ENCODE results near the gene FAAH.
A peak's percentile ranks its signal among the peaks of the same experiment; 100 is the strongest.

The FAAH gene

GRCh38 chr1:46404482-46405196 is 10.5 kb downstream of the FAAH start:
- Histone ChIP-seq H3K4me3 (ENCODE audit: low read length) (no peak overlapping the region), H3K9me3 (ENCODE audit: low read length) (no peaks in the 10 kb centered on the region), H3K27me3 (ENCODE audit: insufficient read depth, low read length) (no peaks in the 10 kb centered on the region), H2AFZ (ENCODE audit: low read depth, low read length) (no peak overlapping the region), H3K4me1 (ENCODE audit: insufficient read depth, low read length) (peaks cover 4% of the 10 kb centered on the region), H3K36me3 (ENCODE audit: insufficient read depth, low read length) (no peaks in the 10 kb centered on the region)

GRCh38 chr1:46405197-46405555 is 11.1 kb downstream of the FAAH start:
- H3K27me3 ChIP-seq (ENCODE audit: insufficient read depth, low read length): no peaks in the 10 kb centered on the region
- H3K4me1 ChIP-seq (ENCODE audit: insufficient read depth, low read length): peaks cover 4% of the 10 kb centered on the region
- no peaks in the 10 kb centered on the region for H3K36me3 ChIP-seq (ENCODE audit: insufficient read depth, low read length)
- H3K4me3 ChIP-seq (ENCODE audit: low read length): no peak overlapping the region
- no peaks in the 10 kb centered on the region for H3K9me3 ChIP-seq (ENCODE audit: low read length)
- no peak overlapping the region for H2AFZ ChIP-seq (ENCODE audit: low read depth, low read length)

GRCh38 chr1:46405724-46406123 is 11.6 kb downstream of the FAAH start:
- Histone ChIP-seq H2AFZ (ENCODE audit: low read depth, low read length) (no peak overlapping the region), H3K4me3 (ENCODE audit: low read length) (no peak overlapping the region), H3K4me1 (ENCODE audit: insufficient read depth, low read length) (peaks cover 4% of the 10 kb centered on the region), H3K9me3 (ENCODE audit: low read length) (no peaks in the 10 kb centered on the region), H3K27me3 (ENCODE audit: insufficient read depth, low read length) (no peaks in the 10 kb centered on the region), H3K36me3 (ENCODE audit: insufficient read depth, low read length) (no peaks in the 10 kb centered on the region)

DNA sequence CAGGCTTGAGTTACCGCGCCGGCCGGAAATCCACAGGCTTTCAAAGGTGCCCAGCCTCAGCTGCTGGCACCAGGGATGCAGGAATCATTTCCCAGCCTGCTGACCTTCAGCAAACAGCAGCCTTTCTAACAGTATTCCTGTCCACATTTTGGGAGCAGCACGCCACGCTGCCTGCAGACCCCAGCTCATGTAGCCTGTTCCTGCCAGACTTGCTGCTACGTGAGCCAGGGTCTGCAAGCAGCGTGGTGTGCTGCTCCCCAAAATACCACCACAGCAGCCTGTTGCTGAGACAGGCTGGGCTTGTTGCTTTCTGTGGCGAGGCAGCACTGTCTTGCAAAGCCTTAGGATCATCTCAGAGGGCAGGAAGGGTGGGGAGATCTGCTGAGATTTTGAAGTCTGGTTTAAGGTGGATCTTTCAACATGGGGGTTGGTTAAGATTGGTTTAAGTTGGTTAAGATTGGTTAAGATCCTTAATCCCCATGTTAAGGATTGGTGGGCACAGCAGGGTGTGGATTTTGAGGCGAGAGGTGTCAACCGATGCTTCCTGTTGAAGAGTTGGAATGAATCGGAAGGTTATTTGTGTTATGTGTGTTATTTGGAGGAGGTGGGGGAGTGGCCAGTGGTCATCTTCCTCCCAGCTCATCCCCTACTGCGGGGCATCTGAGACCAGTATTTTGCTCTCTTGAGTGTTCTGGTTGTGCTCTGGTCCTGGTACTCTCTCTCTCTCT is 12.9 kb downstream of the FAAH start:
- Histone ChIP-seq H3K36me3 (ENCODE audit: insufficient read depth, low read length) (no peaks in the 10 kb centered on the region), H3K4me3 (ENCODE audit: low read length) (peak overlapping the region; percentile 16), H3K4me1 (ENCODE audit: insufficient read depth, low read length) (peaks cover 4% of the 10 kb centered on the region)

GRCh38 chr1:46407636-46408035 is 13.5 kb downstream of the FAAH start:
- no peaks in the 10 kb centered on the region for H3K9me3 ChIP-seq (ENCODE audit: low read length)
- no peak overlapping the region for H3K4me3 ChIP-seq (ENCODE audit: low read length)
- no peak overlapping the region for H2AFZ ChIP-seq (ENCODE audit: low read depth, low read length)
- no peaks in the 10 kb centered on the region for H3K27me3 ChIP-seq (ENCODE audit: insufficient read depth, low read length)
- no peaks in the 10 kb centered on the region for H3K36me3 ChIP-seq (ENCODE audit: insufficient read depth, low read length)
- H3K4me1 ChIP-seq (ENCODE audit: insufficient read depth, low read length): peaks cover 4% of the 10 kb centered on the region

More for the DNA sequence above, 12.9 kb downstream of the FAAH start:
- Histone ChIP-seq H3K9me3 (ENCODE audit: low read length) (no peaks in the 10 kb centered on the region), H3K27me3 (ENCODE audit: insufficient read depth, low read length) (no peaks in the 10 kb centered on the region), H2AFZ (ENCODE audit: low read depth, low read length) (peak overlapping the region; percentile 18)

- H3K9me3 ChIP-seq (ENCODE audit: low read length): no peaks in the 10 kb centered on the region
- no peaks in the 10 kb centered on the region for H3K36me3 ChIP-seq (ENCODE audit: insufficient read depth, low read length)
- H3K27me3 ChIP-seq (ENCODE audit: insufficient read depth, low read length): no peaks in the 10 kb centered on the region
- peaks cover 4% of the 10 kb centered on the region for H3K4me1 ChIP-seq (ENCODE audit: insufficient read depth, low read length)
- H3K4me3 ChIP-seq (ENCODE audit: low read length): no peak overlapping the region
- H2AFZ ChIP-seq (ENCODE audit: low read depth, low read length): no peak overlapping the region
Observed at GRCh38 chr1:46408356-46409062, 14.4 kb downstream of the FAAH start.

GRCh38 chr1:46409063-46409372 is 14.9 kb downstream of the FAAH start:
- no peaks in the 10 kb centered on the region for H3K36me3 ChIP-seq (ENCODE audit: insufficient read depth, low read length)
- H3K9me3 ChIP-seq (ENCODE audit: low read length): no peaks in the 10 kb centered on the region
- H3K4me1 ChIP-seq (ENCODE audit: insufficient read depth, low read length): peaks cover 4% of the 10 kb centered on the region
- no peak overlapping the region for H3K4me3 ChIP-seq (ENCODE audit: low read length)
- no peaks in the 10 kb centered on the region for H3K27me3 ChIP-seq (ENCODE audit: insufficient read depth, low read length)
- H2AFZ ChIP-seq (ENCODE audit: low read depth, low read length): no peak overlapping the region

- no peaks in the 10 kb centered on the region for H3K27me3 ChIP-seq (ENCODE audit: insufficient read depth, low read length)
- no peaks in the 10 kb centered on the region for H3K9me3 ChIP-seq (ENCODE audit: low read length)
- no peaks in the 10 kb centered on the region for H3K36me3 ChIP-seq (ENCODE audit: insufficient read depth, low read length)
- no peak overlapping the region for H2AFZ ChIP-seq (ENCODE audit: low read depth, low read length)
- H3K4me1 ChIP-seq (ENCODE audit: insufficient read depth, low read length): peaks cover 4% of the 10 kb centered on the region
- H3K4me3 ChIP-seq (ENCODE audit: low read length): no peak overlapping the region
Observed at GRCh38 chr1:46410156-46411009, 16.3 kb downstream of the FAAH start.

DNA sequence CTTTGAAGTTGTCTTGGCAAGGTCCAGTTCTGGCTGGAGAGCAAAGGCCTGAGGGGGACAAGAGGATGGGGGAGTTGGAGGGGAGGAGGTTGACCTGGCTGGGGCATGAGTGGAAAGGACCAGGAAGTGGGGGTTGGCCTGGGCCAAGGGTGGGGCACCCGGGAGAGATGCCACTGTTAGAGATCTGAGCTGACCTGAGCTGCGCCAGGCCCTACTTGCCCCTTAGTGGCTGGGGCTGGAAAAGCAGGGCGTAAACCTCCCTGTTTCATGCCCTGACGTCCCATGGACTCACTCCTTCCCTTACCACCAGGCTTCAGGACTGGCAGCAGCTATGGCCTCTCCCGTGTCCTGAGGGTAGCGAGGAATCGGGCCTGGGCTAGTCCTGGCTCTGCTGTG is 16.9 kb downstream of the FAAH start:
- H3K4me3 ChIP-seq (ENCODE audit: low read length): no peak overlapping the region
- H2AFZ ChIP-seq (ENCODE audit: low read depth, low read length): no peak overlapping the region
- H3K4me1 ChIP-seq (ENCODE audit: insufficient read depth, low read length): peaks cover 4% of the 10 kb centered on the region
- H3K36me3 ChIP-seq (ENCODE audit: insufficient read depth, low read length): no peaks in the 10 kb centered on the region
- H3K9me3 ChIP-seq (ENCODE audit: low read length): no peaks in the 10 kb centered on the region
- H3K27me3 ChIP-seq (ENCODE audit: insufficient read depth, low read length): no peaks in the 10 kb centered on the region

DNA sequence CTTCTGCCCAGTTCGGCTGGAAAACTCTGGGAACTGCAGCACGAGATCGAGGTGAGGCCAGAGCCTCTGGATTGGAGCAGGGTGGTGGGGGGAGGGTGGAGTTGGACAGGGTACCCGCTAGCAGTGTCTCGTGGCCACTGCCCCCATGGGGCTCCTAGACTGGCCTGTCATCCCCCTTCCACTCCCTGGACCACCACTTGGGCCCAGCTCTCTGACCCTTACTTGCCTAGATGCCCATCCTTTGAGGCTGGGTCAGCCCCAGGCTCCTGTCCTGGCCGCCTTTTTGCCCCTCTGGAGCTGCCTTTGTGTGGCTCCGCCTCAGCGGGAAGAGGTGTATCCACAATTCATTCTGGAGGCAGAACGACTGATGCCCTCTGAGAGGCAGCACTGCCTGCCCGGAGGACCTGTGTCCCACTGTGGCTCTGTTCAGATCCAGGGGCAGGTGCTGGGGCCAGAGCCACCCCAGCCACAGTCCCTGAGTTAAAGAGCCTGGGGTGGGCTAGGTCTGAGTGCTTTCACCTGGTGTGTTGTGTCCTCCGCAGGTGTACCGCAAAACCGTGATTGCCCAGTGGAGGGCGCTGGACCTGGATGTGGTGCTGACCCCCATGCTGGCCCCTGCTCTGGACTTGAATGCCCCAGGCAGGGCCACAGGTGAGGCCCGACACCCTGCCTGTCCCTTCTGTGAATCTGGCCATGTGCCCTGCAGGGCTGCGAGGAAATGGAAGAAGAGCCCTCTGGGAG is 17.7 kb downstream of the FAAH start:
- Histone ChIP-seq H3K9me3 (ENCODE audit: low read length) (no peaks in the 10 kb centered on the region), H3K27me3 (ENCODE audit: insufficient read depth, low read length) (no peaks in the 10 kb centered on the region), H3K4me1 (ENCODE audit: insufficient read depth, low read length) (peaks cover 4% of the 10 kb centered on the region), H2AFZ (ENCODE audit: low read depth, low read length) (no peak overlapping the region), H3K36me3 (ENCODE audit: insufficient read depth, low read length) (no peaks in the 10 kb centered on the region), H3K4me3 (ENCODE audit: low read length) (no peak overlapping the region)

- Histone ChIP-seq H2AFZ (ENCODE audit: low read depth, low read length) (no peak overlapping the region), H3K4me1 (ENCODE audit: insufficient read depth, low read length) (no peaks in the 10 kb centered on the region), H3K9me3 (ENCODE audit: low read length) (no peaks in the 10 kb centered on the region), H3K27me3 (ENCODE audit: insufficient read depth, low read length) (no peaks in the 10 kb centered on the region), H3K36me3 (ENCODE audit: insufficient read depth, low read length) (no peaks in the 10 kb centered on the region), H3K4me3 (ENCODE audit: low read length) (no peak overlapping the region)
Observed at GRCh38 chr1:46412893-46413595, 18.9 kb downstream of the FAAH start.

DNA sequence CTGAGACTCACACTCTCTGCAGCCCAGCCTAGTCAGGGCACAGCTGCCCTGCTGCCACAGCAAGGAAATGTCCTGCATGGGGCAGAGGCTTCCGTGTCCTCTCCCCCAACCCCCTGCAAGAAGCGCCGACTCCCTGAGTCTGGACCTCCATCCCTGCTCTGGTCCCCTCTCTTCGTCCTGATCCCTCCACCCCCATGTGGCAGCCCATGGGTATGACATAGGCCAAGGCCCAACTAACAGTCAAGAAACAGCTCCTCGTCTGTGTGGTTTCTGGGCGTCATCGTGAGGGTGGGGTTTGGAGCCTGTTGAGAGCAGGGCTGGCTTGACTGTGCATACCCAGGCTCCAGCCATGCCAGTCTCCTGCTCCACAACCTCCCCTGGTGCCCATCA is 19.5 kb downstream of the FAAH start:
- H3K27me3 ChIP-seq (ENCODE audit: insufficient read depth, low read length): no peaks in the 10 kb centered on the region
- H3K4me1 ChIP-seq (ENCODE audit: insufficient read depth, low read length): no peaks in the 10 kb centered on the region
- no peak overlapping the region for H2AFZ ChIP-seq (ENCODE audit: low read depth, low read length)
- H3K4me3 ChIP-seq (ENCODE audit: low read length): no peak overlapping the region
- H3K9me3 ChIP-seq (ENCODE audit: low read length): no peaks in the 10 kb centered on the region
- H3K36me3 ChIP-seq (ENCODE audit: insufficient read depth, low read length): no peaks in the 10 kb centered on the region

Measured in neuron (in vitro differentiated cells).